Stimulated activated naive CD8-positive, alpha-beta T cell treated with anti-CD3 and anti-CD28 coated beads, Interleukin-15, Interleukin-2, amounts not matched to agents 100 ng/mL and 50 ng/mL, for 24 hours (primary cell): ENCODE results near the gene KCNK3.
"Not testable (repeated sequence)": the region's sequence is repeated elsewhere in the genome, so short reads cannot be mapped to it uniquely, and the experiment has no call there.

Experiments used
- H3K27ac Mint-ChIP-seq: one replicate; pipeline ENCODE4 v1.8.0; 2021; ENCODE audit warnings: mild to moderate bottlenecking, mixed read lengths
- H3K27me3 Mint-ChIP-seq: one replicate; pipeline ENCODE4 v1.8.0; 2021; ENCODE audit warnings: mixed read lengths
- H3K36me3 Mint-ChIP-seq: one replicate; pipeline ENCODE4 v1.8.0; 2021; ENCODE audit warnings: low read depth, mixed read lengths
- H3K4me1 Mint-ChIP-seq: one replicate; pipeline ENCODE4 v1.8.0; 2021; ENCODE audit warnings: low read depth, mixed read lengths
- H3K4me3 Mint-ChIP-seq: one replicate; pipeline ENCODE4 v1.8.0; 2021; ENCODE audit warnings: mild to moderate bottlenecking, mixed read lengths
- H3K9me3 Mint-ChIP-seq: one replicate; pipeline ENCODE4 v1.8.0; 2021; ENCODE audit warnings: mixed read lengths

KCNK3 gene

GRCh38 chr2:26655120-26655519 lies 37.4 kb upstream of the KCNK3 start:
- not testable (repeated sequence) for H3K4me1 Mint-ChIP-seq, H3K27ac Mint-ChIP-seq
- H3K27me3 Mint-ChIP-seq, result peaks cover 23% of the 10 kb centered on the region

DNA sequence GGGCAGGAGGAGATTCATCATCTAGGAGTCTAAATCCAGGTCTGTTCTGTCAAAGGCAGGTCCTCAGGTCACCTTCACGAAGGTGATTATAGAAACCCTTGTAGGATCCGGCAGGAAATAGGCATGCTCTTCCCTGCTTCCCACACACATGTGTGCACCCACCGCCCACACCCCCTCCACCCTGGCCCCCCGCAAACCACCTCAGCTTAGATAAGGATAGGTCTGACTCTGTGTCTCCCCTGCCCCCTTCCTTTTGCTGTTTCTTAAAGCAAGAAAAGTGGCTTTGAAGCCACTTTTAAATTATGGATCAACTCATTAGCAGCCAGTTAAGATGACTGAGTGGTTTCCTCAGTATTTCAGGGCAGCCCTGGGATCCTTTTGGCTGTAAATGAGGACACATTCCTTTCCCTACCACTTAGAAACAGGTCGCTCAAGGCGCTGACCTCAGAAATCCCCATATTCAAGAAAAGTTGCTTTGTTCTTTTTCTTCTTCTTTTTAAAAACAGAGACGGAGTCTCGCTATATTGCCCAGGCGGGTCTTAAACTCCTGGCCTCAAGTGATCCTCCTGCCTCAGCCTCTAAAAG lies 36.8 kb upstream of the KCNK3 start:
- no peaks in the 10 kb centered on the region for H3K36me3 Mint-ChIP-seq
- no peak overlapping the region for H3K4me3 Mint-ChIP-seq
- no peaks in the 10 kb centered on the region for H3K4me1 Mint-ChIP-seq
- H3K9me3 Mint-ChIP-seq, result peaks cover 17% of the 10 kb centered on the region
- H3K27me3 Mint-ChIP-seq, result peaks cover 26% of the 10 kb centered on the region
- H3K27ac Mint-ChIP-seq, result no peak overlapping the region

More at GRCh38 chr2:26655120-26655519, 37.4 kb upstream of the KCNK3 start:
- H3K36me3 Mint-ChIP-seq, H3K4me3 Mint-ChIP-seq: not testable (repeated sequence)
- H3K9me3 Mint-ChIP-seq, result peaks cover 12% of the 10 kb centered on the region

- H3K4me3 Mint-ChIP-seq, result no peak overlapping the region
- no peaks in the 10 kb centered on the region for H3K4me1 Mint-ChIP-seq
- no peak overlapping the region for H3K27ac Mint-ChIP-seq
- H3K36me3 Mint-ChIP-seq, result peaks cover 3% of the 10 kb centered on the region
- H3K27me3 Mint-ChIP-seq, result peaks cover 20% of the 10 kb centered on the region
- H3K9me3 Mint-ChIP-seq, result peaks cover 24% of the 10 kb centered on the region
Observed at GRCh38 chr2:26657265-26657664, 35.3 kb upstream of the KCNK3 start.

- peaks cover 16% of the 10 kb centered on the region for H3K27me3 Mint-ChIP-seq
- H3K9me3 Mint-ChIP-seq, result peaks cover 24% of the 10 kb centered on the region
- no peaks in the 10 kb centered on the region for H3K4me1 Mint-ChIP-seq
- no peak overlapping the region for H3K27ac Mint-ChIP-seq
- peaks cover 3% of the 10 kb centered on the region for H3K36me3 Mint-ChIP-seq
- no peak overlapping the region for H3K4me3 Mint-ChIP-seq
Observed at GRCh38 chr2:26658691-26659346, 33.7 kb upstream of the KCNK3 start.

DNA sequence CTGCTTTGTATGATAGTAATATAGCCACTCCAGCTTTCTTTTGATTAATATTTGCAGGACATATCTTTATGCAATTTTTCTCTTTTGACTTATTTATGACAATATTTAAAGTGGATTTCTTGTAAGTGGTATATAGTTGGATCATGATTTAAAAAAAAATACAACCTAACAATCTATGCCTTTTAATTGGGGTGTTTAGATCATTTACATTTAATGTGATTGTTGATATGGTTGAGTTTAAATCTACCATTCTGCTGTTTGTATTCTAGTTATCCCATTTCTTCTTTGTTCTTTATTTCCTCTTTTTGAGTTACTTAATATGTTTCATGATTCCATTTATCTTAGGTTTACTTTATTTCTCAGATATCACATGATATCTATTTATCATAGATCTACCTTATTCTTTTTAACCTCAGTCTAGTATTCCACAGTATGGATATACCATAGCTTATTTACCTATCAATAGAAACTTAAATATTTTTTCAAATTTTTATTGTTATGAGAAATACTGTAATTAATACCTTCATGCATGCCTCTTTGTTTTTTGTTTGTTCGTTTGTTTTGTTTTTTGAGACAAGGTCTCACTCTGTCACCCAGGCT lies 32.1 kb upstream of the KCNK3 start:
- Mint-ChIP-seq H3K36me3 (peaks cover 3% of the 10 kb centered on the region), H3K27ac (no peak overlapping the region), H3K27me3 (peaks cover 25% of the 10 kb centered on the region), H3K4me3 (no peak overlapping the region), H3K4me1 (no peaks in the 10 kb centered on the region), H3K9me3 (peaks cover 24% of the 10 kb centered on the region)

GRCh38 chr2:26665296-26665695 lies 27.2 kb upstream of the KCNK3 start:
- not testable (repeated sequence) for H3K4me3 Mint-ChIP-seq, H3K4me1 Mint-ChIP-seq, H3K36me3 Mint-ChIP-seq, H3K27ac Mint-ChIP-seq
- peaks cover 42% of the 10 kb centered on the region for H3K27me3 Mint-ChIP-seq
- peaks cover 12% of the 10 kb centered on the region for H3K9me3 Mint-ChIP-seq

- Mint-ChIP-seq H3K27ac (no peak overlapping the region), H3K27me3 (peaks cover 48% of the 10 kb centered on the region), H3K4me1 (no peaks in the 10 kb centered on the region), H3K4me3 (no peak overlapping the region), H3K36me3 (no peaks in the 10 kb centered on the region), H3K9me3 (no peaks in the 10 kb centered on the region)
Observed at GRCh38 chr2:26666671-26667070, 25.9 kb upstream of the KCNK3 start.

DNA sequence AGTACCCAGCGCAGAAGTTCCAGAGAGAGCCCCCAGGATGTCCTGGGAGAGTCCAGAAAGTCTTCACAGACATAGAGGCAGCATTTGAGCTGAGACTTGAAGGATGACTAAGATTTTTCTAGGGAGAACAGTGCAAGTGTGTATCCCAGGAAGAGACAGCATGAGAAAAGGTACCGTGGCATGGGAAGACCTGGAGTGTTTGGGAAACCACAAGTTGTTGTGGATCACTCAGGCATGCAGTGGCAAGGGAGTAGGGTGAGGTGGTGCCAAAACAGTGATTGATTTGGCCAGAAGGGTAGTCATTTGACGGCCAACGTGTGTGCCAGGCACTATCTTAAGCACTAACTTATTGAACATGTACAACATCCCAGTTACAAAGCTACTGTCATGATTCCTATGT lies 24.5 kb upstream of the KCNK3 start:
- Mint-ChIP-seq H3K9me3 (no peaks in the 10 kb centered on the region), H3K27me3 (peaks cover 54% of the 10 kb centered on the region), H3K27ac (no peak overlapping the region), H3K4me3 (no peak overlapping the region), H3K4me1 (no peaks in the 10 kb centered on the region), H3K36me3 (no peaks in the 10 kb centered on the region)

GRCh38 chr2:26668856-26669750 lies 23.4 kb upstream of the KCNK3 start:
- Mint-ChIP-seq H3K27me3 (peaks cover 51% of the 10 kb centered on the region), H3K36me3 (no peaks in the 10 kb centered on the region), H3K4me1 (no peaks in the 10 kb centered on the region), H3K4me3 (no peak overlapping the region), H3K9me3 (no peaks in the 10 kb centered on the region), H3K27ac (no peak overlapping the region)

DNA sequence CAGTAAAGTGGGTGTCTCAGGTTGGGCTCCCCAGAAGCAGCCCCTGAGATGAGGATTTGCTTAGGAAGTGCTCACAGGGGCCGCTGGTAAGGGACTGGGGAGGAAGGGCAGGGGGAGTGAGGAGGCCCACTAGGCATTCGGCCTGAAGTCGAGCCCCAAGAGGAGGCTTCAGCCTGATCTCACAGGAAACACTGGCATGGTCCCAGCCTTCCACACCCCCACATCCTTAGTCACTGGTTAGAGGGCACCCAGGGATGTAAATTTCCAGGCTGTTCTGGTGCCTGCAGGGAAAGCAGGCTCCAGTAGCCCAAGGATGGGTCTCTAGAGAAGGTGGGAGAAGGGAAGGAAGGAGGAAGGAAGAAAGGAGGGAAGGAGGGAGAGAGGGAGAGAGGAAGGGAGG lies 22.4 kb upstream of the KCNK3 start:
- Mint-ChIP-seq H3K4me3 (no peak overlapping the region), H3K36me3 (no peaks in the 10 kb centered on the region), H3K9me3 (no peaks in the 10 kb centered on the region), H3K27me3 (peaks cover 46% of the 10 kb centered on the region), H3K4me1 (no peaks in the 10 kb centered on the region), H3K27ac (no peak overlapping the region)

- H3K36me3 Mint-ChIP-seq, result no peaks in the 10 kb centered on the region
- H3K27ac Mint-ChIP-seq, result no peak overlapping the region
- H3K4me3 Mint-ChIP-seq, result no peak overlapping the region
- peaks cover 41% of the 10 kb centered on the region for H3K27me3 Mint-ChIP-seq
- H3K9me3 Mint-ChIP-seq, result no peaks in the 10 kb centered on the region
- H3K4me1 Mint-ChIP-seq, result no peaks in the 10 kb centered on the region
Observed at GRCh38 chr2:26670931-26671460, 21.5 kb upstream of the KCNK3 start.

GRCh38 chr2:26671691-26672090 lies 20.8 kb upstream of the KCNK3 start:
- Mint-ChIP-seq H3K4me1 (no peaks in the 10 kb centered on the region), H3K27ac (no peak overlapping the region), H3K27me3 (peaks cover 39% of the 10 kb centered on the region), H3K9me3 (no peaks in the 10 kb centered on the region), H3K36me3 (no peaks in the 10 kb centered on the region), H3K4me3 (no peak overlapping the region)

- H3K36me3 Mint-ChIP-seq, result no peaks in the 10 kb centered on the region
- no peaks in the 10 kb centered on the region for H3K9me3 Mint-ChIP-seq
- no peaks in the 10 kb centered on the region for H3K4me1 Mint-ChIP-seq
- H3K27ac Mint-ChIP-seq, result no peak overlapping the region
- no peak overlapping the region for H3K4me3 Mint-ChIP-seq
- H3K27me3 Mint-ChIP-seq, result peaks cover 34% of the 10 kb centered on the region
Observed at GRCh38 chr2:26672112-26672817, 20.3 kb upstream of the KCNK3 start.

DNA sequence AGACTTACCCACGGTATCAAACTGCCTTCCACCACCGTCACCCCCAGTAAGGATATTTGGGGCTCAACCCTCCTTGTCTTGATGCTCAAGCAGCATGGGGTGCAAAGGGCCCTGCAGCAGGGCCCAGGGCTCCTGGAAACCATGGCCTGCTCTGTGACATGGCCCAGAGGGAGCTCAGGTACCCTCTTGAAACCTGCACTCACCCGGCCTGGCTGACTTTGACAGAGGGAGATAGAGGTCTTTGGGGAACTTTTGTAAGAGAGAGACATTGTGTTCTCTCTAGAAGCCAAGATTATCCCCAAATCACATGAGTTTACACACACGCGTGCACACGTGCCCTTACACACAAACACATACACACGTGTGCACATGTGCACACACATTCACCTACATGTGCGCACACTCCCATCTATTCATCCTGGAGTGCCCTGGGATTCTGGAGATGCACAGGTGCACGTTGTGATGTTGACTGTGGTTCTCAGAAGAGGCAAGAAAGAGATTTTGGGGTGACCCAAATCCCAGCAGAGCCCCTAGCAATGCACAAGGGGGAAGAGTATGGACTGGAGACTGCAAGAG lies 19.6 kb upstream of the KCNK3 start:
- H3K9me3 Mint-ChIP-seq, result no peaks in the 10 kb centered on the region
- H3K4me1 Mint-ChIP-seq, result no peaks in the 10 kb centered on the region
- no peaks in the 10 kb centered on the region for H3K36me3 Mint-ChIP-seq
- no peak overlapping the region for H3K4me3 Mint-ChIP-seq
- H3K27ac Mint-ChIP-seq, result no peak overlapping the region
- H3K27me3 Mint-ChIP-seq, result peaks cover 29% of the 10 kb centered on the region
